T-helper 1 cell (primary cell): ENCODE measurements around the gene KLHL34.

ENCODE experiments used
- DNase-seq, 5 donors: peaks; one replicate each; pipeline ENCODE4 v3.0.0-alpha.2; 2012 to 2020
- total RNA-seq, 4 donors: gene quantifications; one replicate each; lab custom pipeline; 2026; lab: John Stamatoyannopoulos, UW

KLHL34 gene, protein sequence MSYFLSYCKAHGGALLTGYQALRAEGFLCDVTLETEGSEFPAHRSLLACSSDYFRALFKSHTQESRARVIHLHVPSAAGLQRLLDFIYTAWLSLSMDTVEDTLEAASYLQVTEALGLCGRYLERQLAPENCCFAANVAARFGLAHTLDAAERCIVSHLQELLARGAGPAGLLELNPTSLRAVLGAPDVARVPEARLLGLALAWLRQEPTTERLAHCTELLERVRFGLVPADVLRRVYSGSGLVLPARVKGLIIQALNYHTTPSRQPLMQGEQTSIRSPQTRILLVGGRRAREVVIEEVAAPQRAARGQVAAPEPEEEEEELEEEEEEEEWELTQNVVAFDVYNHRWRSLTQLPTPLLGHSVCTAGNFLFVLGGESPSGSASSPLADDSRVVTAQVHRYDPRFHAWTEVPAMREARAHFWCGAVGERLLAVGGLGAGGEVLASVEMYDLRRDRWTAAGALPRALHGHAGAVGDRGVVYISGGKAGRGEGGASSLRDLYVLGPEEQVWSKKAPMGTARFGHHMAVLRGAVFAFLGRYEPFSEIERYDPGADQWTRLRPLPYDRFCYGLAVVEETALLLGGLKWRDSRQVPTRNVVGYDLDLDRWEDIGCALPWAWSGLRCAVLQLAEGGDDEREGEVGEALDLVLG
- 0.24 to 1.8 (median 0.82) reads per million in 4 donors for total RNA-seq

DNA sequence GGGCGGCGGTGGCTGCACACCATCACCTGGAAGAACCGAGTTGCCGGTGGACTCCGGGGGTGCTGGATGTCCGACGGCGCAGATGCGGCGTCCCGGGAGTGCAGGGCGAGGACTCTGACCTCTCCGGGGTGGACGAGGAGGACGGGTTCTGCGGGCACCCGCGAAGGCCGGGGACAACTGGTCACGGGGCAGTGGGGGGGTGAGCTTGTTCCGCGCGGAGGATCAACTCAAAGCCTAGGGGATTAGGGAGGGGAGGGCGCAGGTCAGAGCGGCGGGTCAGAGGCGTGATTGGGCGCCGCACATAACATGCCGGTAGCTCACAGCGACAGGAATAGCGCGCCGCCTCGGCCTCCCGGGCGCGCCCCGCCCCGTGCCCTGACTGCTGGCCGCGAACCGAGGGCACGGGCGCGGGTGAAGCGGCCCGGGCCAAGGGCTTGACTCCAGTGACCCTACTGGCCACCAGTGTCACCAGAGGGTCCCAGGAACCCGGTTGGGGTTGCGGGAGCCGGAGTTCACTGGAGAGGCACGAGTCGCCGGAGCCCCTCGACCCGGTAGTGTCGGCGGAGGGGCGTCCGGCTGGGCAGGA, at the start of gene KLHL34:
KLHL34 (minus strand) TSS at position 179 of the 586 bp plus-strand sequence. CDS start 542 bp downstream, outside the sequence.
- no peak for DNase-seq

DNA sequence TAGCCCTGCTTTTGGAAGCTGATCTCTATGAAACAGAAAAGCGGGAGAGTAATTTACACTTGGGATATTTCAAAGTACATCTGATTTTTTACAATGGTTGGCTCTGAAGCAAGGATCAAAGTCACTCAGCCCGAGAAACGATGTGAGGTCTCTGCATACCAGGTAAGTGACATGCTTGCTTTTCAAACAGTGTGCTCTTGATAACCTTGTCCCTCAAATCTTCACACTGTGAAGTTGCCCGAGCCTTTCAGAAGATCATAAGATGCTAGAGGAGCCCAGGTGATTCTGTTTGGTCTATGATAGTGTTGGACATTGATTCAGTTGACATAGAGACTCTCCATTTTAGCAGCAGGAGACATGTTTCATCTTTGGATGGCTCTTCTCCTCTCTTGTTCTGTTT, 47.1 kb upstream of the KLHL34 start:
- no peak for DNase-seq

DNA sequence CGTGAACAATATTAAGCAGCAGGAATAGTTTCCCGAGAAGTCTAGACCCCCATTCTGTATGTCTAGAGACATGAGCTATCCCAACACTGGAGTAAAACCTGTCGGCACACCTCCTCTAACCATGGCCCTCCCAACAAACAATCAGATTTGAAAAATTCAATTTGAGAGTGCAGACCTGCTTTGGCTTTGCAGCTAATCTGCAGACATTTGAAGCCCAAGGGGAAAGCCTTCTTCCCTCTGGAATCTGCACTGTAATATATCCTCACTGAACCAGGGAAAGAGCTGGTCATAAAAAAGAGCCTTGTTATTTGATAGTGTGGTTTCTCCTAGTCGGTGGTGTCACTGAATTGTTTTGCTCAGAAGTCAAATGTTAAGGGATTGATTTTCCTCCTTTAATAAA, 44.6 kb upstream of the KLHL34 start:
- no peak for DNase-seq

DNA sequence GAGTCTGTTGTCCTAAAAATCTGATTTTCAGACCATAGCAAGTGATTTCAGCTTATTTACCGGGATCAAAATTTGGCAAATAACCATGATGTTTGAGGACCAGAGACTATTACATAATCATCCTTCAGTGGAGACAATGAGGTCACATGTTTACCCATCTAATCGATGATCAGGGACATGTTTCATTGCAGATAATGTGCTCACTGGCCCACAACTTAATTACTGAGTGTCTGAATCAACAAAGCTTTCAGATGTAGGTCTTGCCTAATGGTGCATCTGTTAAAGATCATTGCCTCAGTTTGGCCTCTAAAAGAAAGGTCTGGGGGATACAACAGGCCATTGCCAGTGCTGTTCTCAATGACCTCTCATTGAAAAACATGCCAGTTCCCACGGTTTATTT, 42.8 kb upstream of the KLHL34 start:
- DNase-seq = no peak

DNA sequence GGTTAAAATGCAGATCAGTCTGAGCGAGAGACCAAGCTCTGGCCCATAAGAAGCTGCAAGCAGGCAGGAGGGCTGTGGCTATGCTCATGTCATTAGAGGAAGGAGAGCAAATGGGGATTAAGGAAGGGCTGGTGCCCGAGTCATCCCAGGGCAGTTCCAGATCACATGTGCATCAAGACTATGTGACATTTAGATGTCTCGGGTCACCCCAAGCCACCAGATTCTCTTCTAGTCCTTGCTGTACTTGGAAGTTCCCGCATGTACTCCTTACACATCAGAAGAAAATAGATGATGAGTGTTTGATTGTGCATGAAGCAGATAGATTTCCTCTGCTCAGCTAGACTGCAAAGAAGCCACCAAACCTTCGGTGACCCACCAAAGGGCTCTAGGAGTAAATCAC, 42.1 kb upstream of the KLHL34 start:
- no peak for DNase-seq

DNA sequence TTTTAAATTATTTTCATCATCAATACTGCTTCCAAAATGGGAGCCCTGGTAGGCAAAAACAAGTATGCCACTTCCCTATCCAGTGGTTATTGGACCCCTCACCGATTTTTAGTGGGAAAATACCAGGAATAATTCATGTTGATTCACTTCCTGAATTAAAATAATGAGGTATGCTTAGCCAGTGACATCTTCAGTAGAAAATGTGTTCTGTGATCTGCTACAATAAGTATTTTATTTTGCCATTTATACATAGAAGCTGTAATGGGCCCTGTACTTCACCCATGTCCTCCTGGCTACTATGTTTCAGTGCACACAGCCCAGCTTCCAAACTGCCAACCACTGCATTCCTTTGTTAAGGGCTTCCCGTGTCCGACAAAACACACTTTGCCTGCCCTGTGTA, 41.0 kb upstream of the KLHL34 start:
- no peak for DNase-seq

DNA sequence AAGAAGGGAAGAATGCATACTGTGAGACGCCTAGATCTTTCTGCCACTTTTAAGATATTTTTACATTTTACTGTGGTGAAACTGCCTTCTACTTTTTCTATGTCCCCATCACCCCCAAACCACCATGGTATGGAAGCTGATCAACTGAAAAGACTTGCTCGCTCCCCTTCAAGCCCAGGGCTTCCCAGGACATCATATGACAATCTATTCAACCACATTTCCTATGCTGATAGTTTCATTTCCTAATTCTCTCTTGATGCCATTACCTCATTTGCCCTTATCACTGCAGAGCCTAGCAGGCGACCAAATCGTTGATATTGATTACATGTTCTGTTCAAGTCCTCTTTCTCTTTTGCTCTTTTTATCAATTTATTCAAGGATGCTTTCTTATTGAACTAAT, 40.1 kb upstream of the KLHL34 start:
- no peak for DNase-seq

DNA sequence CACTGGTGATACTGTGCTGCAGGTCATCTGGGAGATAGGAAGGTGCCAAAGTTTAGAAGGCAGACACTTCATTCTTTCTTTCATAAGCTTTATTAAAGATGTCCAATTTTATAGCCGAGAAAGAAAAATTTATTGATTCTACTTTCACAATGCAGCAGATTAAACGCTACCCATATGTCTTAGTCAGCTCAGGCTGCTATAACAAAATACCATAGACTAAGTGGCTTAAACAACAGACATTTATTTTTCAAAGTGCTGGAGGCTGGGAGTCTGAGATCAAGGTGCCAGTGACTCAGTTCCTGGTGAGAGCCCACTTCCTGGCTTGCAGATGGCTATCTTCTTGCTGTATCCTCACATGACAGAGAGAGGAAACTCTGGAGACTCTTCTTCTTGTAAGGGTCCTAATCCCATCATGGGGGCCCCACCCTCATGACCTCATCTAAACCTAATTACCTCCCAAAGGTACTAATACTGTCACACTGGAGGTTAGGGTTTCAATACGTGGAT, 33.4 kb upstream of the KLHL34 start:
- DNase-seq = peak in 1 of 5 donors; percentile 2

DNA sequence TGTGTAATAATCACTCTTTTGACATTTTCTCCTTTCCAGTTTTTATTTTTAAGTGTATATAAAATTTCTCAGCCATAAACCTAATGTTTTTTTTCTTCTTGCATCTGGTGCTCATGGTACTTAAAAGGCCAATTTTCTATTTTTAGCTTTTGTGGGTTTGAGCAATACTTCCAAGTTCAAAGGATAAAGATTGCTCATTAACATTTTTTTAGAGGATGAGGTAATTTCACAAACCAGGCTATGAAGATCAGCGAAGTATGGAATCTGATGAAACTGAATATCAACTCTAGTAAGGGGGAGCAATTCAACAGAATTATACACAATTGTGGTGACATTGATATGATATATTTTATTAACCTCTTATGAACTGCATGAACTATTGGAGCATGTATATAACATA, 25.8 kb upstream of the KLHL34 start:
- no peak for DNase-seq

DNA sequence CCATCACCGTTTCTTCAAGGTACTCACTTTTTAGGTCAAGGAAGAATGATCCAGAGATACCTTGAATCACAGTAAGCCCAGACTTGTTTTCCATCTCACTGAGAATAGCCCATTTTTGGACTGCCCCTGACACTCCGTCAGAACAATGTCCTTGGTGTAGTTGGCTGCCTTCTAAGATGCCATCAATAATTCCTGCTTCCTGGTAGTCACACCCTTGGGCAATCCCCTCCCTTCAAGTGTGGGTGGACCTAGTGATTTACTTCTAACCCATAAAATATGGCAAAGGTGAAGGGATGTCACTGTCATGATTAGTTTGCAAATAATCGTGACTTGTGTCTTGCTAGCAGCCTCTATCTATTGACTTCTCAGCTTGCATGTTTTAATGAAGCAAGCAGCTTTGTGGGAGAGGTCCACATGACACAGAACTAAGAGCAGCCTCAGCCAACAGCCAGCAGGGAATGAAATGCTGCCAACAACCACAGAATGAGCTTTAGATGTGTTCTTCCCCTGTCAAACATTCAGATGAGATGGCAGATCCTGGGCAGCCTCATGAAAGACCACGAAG, 20.0 kb upstream of the KLHL34 start:
- no peak for DNase-seq

DNA sequence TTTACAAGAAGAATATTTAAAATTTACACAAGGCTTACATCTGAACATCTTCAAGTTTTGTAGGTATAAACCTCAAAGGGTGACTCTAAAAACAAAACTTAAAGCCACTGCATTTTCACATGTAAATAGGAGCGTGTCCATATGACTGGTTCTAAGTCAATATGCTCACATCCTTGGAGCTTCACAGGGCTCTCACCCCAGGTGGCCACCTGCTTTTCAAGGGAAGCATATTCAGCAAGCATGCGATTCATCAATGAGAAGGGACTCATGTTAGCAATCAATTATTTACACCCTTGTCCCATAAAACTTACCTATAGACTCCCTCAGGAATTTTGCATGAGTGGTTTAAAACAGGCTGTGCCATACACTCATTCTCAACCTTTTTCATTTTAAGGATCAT, 17.8 kb upstream of the KLHL34 start:
- no peak for DNase-seq

DNA sequence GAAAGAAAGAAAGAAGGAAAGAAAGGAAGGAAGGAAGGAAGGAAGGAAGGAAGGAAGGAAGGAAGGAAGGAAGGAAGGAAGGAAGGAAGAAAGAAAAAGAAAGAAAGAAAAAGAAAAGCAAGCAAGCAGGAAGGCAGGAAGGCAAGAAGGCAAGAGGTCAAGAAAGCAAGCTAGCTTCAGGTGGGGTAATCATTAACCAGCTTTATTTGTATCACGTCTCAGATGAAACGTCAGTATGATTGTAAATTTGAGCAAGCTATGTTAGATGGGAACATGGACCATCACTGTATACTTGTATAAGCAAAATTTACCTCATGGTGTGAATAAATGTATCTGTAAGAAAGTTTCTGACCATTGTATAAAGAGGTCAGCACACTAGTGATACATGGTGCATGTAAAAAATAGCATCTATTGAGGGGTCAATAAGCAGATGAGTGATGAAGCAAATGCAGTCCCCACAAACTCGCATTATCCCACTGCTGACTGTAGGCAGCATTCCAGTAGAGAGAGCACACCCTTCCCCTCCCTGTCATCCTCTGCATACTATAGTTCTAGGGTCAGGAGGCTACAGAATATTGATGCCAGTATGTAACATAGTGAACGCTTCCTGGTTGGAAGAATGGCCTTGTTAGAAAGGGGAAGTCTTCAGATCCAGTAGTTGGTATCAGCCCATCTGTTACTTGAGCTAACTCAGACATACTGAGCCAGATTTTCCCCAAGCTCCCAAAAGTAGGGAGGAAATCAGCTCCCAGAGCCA, 16.5 kb upstream of the KLHL34 start:
- DNase-seq = no peak

DNA sequence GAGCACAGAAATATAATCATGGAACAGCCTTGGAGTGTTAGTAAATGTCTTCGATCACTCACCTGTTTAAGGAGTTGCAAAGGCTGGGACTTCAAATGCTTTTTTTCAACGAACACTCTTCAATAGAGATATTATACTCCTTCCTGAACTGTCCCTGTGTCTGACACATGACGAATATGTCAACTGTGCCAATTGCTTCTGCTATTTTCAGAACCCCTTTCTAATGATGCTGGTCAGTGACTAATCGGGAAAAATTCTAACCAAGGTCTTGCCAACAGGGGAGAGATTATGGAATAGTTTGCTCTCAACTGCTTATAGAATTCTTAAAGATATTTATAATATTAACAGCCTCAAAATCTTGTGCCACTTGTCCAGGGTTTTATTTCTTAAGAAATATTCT, 8.5 kb upstream of the KLHL34 start:
- DNase-seq = no peak

DNA sequence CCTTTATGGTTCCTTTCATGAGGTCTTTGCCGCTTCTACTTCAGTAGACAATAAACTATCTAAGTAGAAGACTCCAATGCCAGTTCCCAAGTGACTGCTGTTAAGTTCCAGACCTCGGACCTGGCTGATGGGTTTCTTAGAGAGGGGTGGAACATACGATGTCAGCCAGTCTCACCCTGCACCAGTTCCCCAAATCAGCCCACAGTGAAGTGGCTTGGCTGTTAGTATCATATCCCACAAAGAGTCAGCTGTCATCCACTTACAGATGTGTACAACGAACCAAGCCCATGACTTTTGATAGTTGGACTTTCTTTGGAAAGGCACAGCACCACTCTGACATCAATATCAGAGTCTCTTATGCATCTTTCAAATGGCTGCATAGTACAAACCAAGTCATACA, 8.1 kb upstream of the KLHL34 start:
- DNase-seq = no peak

DNA sequence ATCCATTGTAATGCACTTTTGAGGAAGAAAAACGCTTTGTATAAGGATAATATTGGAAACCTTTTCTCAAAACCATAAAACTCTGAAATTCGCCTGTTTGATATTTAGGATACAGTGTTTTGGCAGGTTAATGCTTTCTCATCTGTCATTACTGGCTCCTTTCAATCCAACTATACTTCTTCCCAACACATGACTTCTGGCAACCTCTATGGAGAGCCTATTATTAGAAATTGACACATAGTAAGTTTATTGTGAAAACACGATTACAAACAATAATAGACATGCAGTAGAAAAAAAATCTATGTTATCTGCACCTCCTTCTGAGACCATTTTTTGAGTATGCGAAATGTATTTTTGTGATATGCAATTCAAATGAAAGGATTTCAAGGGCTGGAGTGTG, 4.6 kb upstream of the KLHL34 start:
- no peak for DNase-seq

DNA sequence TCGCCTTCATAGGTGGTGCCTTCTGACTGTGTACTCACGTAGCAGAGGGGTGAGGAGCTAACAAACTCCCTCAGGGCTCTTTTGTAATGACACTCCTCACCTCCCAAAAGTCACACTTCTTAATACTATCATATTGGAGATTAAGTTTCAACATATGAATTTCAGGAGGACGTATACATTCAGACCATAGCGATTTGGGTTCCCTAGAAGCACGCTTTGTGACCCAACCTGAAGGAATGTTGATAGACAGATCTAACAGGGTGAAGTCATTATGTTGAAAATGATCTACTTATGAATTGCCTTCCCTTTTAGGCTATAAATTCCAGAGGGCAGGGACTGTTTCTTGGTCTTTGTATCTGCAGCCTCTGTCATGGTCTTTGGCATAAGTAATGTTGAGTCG, 3.2 kb upstream of the KLHL34 start:
- DNase-seq = no peak

DNA sequence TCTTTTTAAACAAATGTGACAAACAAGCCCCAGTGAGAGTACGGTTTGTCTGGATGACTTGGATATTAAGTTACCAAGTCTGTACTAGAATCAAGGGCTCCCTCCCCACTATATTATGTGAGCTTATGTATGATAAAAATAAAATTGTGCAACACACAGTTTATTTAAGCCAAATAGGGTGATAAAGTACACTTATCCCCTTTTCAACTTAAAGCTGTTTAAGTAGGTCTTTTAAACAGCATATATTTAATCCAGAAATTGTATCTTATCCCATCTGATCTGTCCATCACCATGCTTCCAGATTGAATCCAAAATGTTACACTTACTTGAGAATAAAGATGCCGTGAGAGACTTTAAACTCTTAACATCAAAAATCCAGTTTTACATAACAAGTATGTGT, 2.0 kb upstream of the KLHL34 start:
- DNase-seq = no peak

DNA sequence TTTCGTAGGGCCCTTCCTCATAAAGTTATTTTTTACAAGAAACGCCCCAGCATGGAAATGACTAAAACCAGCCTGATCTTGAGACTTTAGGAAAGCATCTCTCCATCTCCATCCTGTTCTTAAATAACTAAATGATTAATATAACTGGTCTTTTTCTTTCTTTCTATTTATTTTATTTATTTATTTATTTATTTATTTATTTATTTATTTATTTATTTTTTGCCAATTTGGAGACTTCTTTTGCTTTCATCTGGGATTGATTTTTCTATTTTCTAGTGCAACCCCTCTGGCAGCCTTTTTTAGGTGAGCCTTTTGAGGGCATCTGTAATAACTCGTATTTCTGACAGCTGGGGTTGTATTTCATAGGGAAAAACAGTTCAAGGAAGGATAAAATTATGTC, 1.2 kb upstream of the KLHL34 start:
- DNase-seq = no peak

DNA sequence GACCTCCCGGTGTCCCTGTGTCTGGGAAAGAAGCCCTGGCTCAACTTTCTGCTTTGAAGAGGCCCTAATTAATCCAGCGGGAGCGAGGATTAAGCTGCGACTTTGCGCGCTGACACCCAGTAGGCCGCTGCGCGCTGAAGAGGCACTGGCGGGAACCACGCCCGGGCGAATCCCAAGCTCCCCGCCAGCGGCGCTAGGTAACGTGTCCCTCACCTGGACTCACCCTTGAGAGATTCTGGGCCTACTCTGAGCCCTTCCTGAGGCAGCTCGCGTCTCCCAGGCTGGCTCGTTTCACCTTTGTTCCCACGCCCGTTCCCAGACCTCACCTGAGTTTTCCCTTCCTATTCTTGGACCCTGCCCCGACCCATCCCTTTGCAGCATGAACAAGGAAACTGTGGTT, 616 bp upstream of the KLHL34 start:
- DNase-seq = peak in 1 of 5 donors; percentile 2

DNA sequence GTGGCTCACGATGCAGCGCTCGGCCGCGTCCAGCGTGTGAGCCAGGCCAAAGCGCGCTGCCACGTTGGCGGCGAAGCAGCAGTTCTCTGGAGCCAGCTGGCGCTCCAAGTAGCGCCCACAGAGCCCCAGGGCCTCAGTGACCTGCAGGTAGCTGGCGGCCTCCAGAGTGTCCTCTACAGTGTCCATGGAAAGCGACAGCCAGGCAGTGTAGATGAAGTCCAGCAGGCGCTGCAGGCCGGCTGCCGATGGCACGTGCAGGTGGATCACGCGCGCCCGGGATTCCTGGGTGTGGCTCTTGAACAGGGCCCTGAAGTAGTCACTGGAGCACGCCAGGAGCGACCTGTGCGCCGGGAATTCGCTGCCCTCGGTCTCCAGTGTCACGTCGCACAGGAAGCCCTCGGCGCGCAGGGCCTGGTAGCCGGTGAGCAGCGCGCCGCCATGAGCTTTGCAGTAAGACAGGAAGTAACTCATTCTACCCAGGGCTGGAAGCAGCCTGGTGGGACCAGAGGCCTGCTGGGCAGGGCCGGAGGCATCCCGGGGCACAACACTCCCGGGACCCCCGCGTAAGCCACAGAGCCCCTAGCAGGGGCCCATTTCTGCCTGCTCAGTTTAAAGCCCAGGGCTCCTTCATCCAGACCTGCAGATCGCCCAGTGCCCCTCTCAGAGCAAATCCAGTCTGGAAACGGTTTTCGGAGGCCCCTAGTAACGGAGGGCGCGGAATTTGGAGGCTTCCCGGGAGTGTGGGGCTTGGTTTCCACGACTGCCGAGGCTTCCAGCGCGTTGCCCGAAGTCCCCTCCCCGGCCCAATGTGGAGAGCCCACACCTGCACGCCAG, 595 bp downstream of the KLHL34 start:
- peak in 1 of 5 donors; percentile 8 for DNase-seq

DNA sequence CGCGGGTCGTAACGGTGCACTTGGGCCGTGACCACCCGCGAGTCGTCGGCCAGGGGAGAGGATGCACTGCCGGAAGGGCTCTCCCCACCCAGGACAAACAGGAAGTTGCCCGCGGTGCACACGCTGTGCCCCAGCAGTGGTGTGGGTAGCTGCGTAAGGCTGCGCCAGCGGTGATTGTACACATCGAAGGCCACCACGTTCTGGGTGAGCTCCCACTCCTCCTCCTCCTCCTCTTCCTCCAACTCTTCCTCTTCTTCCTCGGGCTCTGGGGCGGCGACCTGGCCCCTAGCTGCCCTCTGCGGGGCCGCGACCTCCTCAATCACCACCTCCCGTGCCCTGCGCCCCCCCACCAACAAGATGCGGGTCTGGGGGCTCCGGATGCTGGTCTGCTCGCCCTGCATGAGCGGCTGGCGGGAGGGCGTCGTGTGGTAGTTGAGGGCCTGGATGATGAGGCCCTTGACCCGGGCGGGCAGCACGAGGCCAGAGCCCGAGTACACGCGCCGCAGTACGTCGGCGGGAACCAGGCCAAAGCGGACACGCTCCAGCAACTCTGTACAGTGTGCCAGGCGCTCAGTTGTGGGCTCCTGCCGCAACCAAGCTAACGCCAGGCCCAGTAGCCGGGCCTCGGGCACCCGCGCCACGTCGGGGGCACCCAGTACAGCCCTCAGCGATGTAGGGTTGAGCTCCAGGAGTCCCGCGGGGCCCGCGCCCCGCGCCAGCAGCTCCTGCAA, 1.4 kb downstream of the KLHL34 start:
- no peak for DNase-seq
